HG03571 (cell line): Measurements from ENCODE around the gene NOC2L.

Experiments
- ATAC-seq: cut with Tn5 transposase; IDR thresholded peaks from one replicate; pipeline ENCODE4 v1.9.1; 2021; ENCODE audit not compliant: unreplicated experiment

The NOC2L gene

GRCh38 chr1:944341-945325 is 14.4 kb downstream of the NOC2L start:
- ATAC-seq, result no peak

DNA sequence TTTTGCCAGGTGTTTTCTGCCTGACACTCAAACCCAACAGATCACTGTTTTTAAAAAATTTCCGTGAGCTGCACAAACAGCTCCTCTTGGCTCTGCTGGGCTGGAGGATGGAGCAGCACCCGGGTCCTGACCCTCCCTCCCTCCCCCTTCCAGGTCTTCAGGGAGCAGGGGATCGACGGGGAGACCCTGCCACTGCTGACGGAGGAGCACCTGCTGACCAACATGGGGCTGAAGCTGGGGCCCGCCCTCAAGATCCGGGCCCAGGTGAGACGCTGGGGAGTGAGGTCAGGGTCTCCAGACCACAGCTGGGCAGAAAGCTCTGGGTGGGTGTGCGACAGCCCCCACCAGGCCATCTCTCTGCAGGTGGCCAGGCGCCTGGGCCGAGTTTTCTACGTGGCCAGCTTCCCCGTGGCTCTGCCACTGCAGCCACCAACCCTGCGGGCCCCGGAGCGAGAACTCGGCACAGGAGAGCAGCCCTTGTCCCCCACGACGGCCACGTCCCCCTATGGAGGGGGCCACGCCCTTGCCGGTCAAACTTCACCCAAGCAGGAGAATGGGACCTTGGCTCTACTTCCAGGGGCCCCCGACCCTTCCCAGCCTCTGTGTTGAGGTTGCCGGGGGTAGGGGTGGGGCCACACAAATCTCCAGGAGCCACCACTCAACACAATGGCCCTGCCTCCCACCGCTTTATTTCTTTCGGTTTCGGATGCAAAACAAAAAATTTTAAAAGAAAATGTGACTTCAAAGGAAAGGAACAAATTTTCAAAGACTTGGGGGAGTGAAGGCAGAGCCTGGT is 15.3 kb downstream of the NOC2L start:
- no peak for ATAC-seq

DNA sequence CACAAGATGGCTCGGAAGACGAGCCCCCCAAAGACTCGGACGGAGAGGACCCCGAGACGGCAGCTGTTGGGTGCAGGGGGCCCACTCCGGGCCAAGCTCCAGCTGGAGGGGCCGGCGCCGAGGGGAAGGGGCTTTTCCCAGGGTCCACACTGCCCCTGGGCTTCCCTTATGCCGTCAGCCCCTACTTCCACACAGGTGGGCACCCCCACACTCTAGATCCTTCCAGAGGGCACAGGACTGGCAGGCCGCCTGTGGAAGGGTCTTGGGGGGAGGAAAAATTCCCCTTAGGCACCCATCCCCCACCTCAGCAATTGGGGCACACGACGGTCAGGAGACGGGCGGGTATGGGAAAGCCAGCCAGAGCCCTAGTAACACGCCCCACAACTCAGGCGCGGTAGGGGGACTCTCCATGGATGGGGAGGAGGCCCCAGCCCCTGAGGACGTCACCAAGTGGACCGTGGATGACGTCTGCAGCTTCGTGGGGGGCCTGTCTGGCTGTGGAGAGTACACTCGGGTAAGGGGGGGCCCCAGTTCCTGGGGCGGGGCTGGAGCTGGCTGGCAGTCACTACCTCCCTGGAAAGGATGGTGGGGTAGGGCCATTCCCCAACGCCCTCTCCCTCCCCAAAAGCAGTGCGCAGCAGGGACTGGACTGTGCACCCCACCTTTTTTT is 16.1 kb downstream of the NOC2L start:
- no peak for ATAC-seq

- ATAC-seq, result no peak
Measured at GRCh38 chr1:942411-942821, 16.6 kb downstream of the NOC2L start.

GRCh38 chr1:941588-942383 is 17.3 kb downstream of the NOC2L start:
- no peak for ATAC-seq

GRCh38 chr1:941015-941587 is 18.0 kb downstream of the NOC2L start:
- no peak for ATAC-seq

GRCh38 chr1:940107-941014 is 18.7 kb downstream of the NOC2L start:
- no peak for ATAC-seq

GRCh38 chr1:939511-940106 is 19.4 kb downstream of the NOC2L start:
- ATAC-seq, result no peak

DNA sequence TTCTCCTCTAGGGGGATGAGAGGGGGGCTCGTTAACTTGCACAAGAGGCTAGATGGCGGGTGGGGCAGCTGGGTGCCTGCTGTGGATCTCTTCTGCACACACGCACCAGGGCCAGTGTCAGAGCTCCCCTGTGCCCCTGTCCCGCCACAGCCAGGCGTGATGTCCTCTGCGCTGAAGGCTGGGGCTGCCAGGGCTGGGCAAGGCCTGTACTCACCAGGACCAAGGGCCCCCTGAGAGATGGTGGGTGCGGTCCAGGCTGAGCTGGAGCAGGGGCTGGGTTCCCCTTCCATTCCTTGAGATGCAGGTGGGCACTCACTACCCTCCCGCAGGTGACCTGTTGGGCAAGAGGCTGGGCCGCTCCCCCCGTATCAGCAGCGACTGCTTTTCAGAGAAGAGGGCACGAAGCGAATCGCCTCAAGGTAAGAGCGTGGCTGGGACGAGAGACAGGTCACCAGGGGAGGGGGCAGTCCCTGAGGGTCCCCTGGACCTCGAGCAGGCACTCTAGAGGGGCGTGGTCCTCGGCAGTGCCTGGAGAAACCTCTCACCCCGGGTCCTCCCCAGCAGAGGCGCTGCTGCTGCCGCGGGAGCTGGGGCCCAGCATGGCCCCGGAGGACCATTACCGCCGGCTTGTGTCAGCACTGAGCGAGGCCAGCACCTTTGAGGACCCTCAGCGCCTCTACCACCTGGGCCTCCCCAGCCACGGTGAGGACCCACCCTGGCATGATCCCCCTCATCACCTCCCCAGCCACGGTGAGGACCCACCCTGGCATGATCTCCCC is 20.2 kb downstream of the NOC2L start:
- no peak for ATAC-seq

GRCh38 chr1:938088-938683 is 20.9 kb downstream of the NOC2L start:
- no peak for ATAC-seq

DNA sequence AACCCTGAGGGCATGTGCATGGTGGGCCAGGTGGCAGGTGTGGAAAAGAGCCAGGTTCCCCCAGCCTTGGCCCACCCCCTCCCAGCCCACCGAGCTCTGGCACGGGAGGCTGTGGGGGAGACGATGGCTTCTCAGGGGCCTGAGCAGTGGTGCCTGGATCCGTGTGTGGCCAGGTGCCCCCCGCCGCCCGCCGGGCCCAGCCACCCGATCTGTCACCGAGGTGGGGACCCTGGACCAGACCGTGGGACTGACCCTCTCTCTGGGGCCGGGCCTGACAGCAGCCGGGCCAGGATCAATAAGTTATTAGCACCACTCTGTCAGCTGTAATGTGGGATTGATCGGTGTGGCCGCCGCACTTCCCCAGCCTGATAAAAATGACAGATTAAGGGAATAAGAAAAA is 21.5 kb downstream of the NOC2L start:
- ATAC-seq, result no peak

GRCh38 chr1:936348-937264 is 22.4 kb downstream of the NOC2L start:
- no peak for ATAC-seq

- ATAC-seq, result no peak
Measured at GRCh38 chr1:935751-936231, 23.3 kb downstream of the NOC2L start.

- no peak for ATAC-seq
Measured at GRCh38 chr1:934991-935750, 23.9 kb downstream of the NOC2L start.

DNA sequence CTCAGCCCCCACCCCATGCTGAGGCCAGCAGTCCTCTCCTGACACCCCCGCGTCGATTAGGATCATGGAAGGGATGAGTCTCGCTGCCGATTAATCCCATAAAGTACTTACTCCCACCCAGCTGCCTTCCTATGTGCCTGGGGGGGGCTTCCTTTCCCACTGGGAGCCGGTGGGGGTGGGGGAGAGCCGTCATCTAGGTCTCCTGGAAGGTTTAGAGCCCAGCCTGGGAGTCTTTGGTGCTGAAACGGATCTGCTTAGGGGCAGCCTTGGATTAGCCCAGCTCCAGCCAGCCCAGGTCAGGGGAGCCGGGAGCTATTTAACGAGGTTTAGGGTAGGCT is 25.5 kb downstream of the NOC2L start:
- ATAC-seq, result no peak
